Pancreas (tissue), 10 donors: ENCODE data around the gene ADAMTSL1. TPM values are rescaled to one million over a fixed set of nuclear protein-coding genes. Genes with fewer than 3 reads are reported as not detected.

Source experiments
- ATAC-seq, 4 donors: fragments of 200-7000 bp; cut with Tn5 transposase; one replicate each; pipeline versions ENCODE4 v1.8.0 to v1.9.1; 2020; ENCODE audit warnings: mild to moderate bottlenecking in 4 of 4, moderate library complexity in 4 of 4
- DNase-seq, 6 donors: peaks; one replicate each; pipeline ENCODE4 v3.0.0-alpha.2; 2020
- FAIRE-seq: peaks from 2 replicates; lab custom pipeline; 2012; peaks lifted over from hg19 to GRCh38; lab: Jason Lieb, UNC
- H3K27ac ChIP-seq, 4 donors: fragments of 200-600 bp; sonication (generic); 1 replicate in 3 of 4; 2 replicates in 1 of 4; pipeline versions ENCODE4 v1.5.0 to v1.8.0; 2020
- H3K27me3 ChIP-seq, 4 donors: fragments of 200-600 bp; one replicate each; pipeline ENCODE4 v1.8.0; 2021
- H3K36me3 ChIP-seq, 3 donors: fragments of 200-600 bp; sonication (generic) in 1 of 3; one replicate each; pipeline versions ENCODE4 v1.5.0 to v1.8.0; 2020 to 2021
- H3K4me1 ChIP-seq, 3 donors: fragments of 200-600 bp; one replicate each; pipeline ENCODE4 v1.8.0; 2021
- H3K4me3 ChIP-seq, 4 donors: fragments of 200-600 bp; sonication (generic) in 2 of 4; one replicate each; pipeline versions ENCODE4 v1.5.0 to v1.8.0; 2020 to 2021
- H3K9me3 ChIP-seq, 4 donors: fragments of 200-600 bp; one replicate each; pipeline ENCODE4 v1.8.0; 2021
- WGBS, 2 donors: extraction: QIAGEN DNeasy Blood & Tissue Kit; methylation state at CpG; one replicate each; pipeline ENCODE4 v1.1.7; 2013; 5-methylcytosine and 5-hydroxymethylcytosine counted together
- intact Hi-C, 3 donors: fragments of 100-400 bp; cut with DNase I; formaldehyde crosslinking; loops; one replicate each; pipeline versions ENCODE4 v1.11.1 to v1.14.2; 2022
- polyA plus RNA-seq, 2 donors: library from polyadenylated mRNA; stranded (reverse); fragments of 200-250 nt; gene quantifications; one replicate each; pipeline ENCODE4 v1.2.3, GENCODE V29; 2013
- total RNA-seq, 6 donors: library from RNA; stranded (reverse); fragmentation: NEBNext Ultra II Directional in 4 of 6; extraction: Animal tissue kit (Norgen Biotek cat#: 25700) in 4 of 6; gene quantifications; one replicate each; pipeline versions ENCODE4 v1.2.1 to v1.2.4, GENCODE V29; 2021 to 2023
- TF ChIP-seq, protein P1 (sequence below), 4 donors: fragments of 200-600 bp; sonication (generic) in 3 of 4; IDR thresholded peaks; one replicate each; pipeline versions ENCODE4 v1.5.0 to v1.8.0; 2021; ENCODE audit warnings: antibody characterized with exemption in 4 of 4
- donor health status: healthy with polysubstance abuse.
- donor health status: DM: no; HTN: no; CAD: no; lungs with moderate emphysema.
- donor health status: DM: no; HTN: no; CAD: no.
- donor health status: control.
- donor health status: control.
- donor health status: Bipolar disorder and iron deficiency.
- donor health status: DM: yes; HTN: yes; CAD: no.
- donor health status: DM: no; HTN: no; CAD: no.
- donor health status: DM: no; HTN: no; CAD: no.
- donor health status: DM: yes; HTN: yes; CAD: no.

The ADAMTSL1 gene
- total and polyA plus RNA-seq, 8 donors = 0.24 to 2.1 (median 0.67) TPM

DNA sequence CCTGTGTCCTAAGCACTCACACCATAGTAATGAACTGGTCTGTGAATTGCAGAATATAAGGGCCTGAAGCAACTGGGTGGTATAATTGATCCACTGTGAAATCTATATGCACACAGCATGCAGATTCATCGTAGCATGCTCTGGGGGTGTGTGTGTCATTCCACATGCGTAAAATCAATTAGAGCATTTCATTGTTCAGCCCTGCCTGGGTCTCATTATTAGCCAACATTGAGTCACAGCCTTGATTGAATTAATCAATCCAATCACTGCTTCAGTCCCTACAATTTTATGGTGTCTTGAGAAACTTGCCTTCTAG is 248.0 kb downstream of the ADAMTSL1 start:
- H3K27ac ChIP-seq = no peak overlapping the region
- intact Hi-C loops = no loop called here
- H3K4me3 ChIP-seq = no peak overlapping the region
- no peaks in the 10 kb centered on the region for H3K9me3 ChIP-seq
- H3K27me3 ChIP-seq = no peaks in the 10 kb centered on the region
- DNase-seq (no peak), FAIRE-seq (no peak), ATAC-seq (no peak)
- WGBS, 2 donors = 89 to 96% methylated on average over 2 of the region's 2 CpGs
- TF ChIP-seq, protein P1, sequence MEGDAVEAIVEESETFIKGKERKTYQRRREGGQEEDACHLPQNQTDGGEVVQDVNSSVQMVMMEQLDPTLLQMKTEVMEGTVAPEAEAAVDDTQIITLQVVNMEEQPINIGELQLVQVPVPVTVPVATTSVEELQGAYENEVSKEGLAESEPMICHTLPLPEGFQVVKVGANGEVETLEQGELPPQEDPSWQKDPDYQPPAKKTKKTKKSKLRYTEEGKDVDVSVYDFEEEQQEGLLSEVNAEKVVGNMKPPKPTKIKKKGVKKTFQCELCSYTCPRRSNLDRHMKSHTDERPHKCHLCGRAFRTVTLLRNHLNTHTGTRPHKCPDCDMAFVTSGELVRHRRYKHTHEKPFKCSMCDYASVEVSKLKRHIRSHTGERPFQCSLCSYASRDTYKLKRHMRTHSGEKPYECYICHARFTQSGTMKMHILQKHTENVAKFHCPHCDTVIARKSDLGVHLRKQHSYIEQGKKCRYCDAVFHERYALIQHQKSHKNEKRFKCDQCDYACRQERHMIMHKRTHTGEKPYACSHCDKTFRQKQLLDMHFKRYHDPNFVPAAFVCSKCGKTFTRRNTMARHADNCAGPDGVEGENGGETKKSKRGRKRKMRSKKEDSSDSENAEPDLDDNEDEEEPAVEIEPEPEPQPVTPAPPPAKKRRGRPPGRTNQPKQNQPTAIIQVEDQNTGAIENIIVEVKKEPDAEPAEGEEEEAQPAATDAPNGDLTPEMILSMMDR (IDR thresholded peaks at IDR 0.05) = no peak
- no peaks in the 10 kb centered on the region for H3K4me1 ChIP-seq
- no peaks in the 10 kb centered on the region for H3K36me3 ChIP-seq

DNA sequence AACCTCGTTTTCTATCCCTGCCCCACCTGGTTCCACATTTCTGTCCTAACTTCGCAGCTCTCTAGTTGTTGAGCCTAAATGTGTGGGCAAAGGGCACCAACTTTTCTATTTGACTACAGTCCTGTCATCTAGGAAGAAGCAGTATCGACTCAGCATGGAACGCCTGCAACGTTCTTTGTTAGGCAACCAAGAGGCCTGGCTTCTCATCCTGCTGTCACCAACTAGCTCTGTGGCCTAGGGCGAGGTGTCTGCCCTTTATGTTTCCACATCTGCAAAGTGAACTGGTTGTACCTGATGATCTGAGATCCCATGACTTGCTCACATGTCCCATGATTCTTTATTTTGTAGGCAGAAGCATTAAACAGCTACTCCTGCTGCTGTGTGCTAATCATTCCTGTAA is 248.9 kb downstream of the ADAMTSL1 start:
- FAIRE-seq = no peak

DNA sequence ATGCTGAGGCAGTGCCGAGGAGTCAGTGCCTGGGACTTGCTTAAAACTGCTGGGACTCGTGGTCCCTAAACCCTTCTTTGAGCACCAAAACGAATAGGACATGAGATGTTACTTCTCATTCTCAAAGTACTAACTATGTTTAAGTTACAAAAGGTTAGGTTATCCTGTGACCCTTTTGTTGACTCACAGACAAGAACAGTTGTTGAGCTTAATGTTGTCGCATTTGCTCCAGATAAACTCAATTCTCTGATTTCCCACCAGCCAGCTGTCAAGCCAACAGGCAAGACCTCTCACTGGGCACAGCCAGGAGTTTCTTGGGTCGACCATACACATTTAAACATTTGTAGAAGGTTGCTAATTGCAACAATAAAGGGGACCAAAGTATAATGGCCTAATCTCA is 249.4 kb downstream of the ADAMTSL1 start:
- WGBS, 2 donors = 59 to 65% methylated on average over 5 of the region's 5 CpGs
- Histone ChIP-seq H3K27ac (no peak overlapping the region), H3K4me3 (no peak overlapping the region), H3K9me3 (no peaks in the 10 kb centered on the region), H3K4me1 (no peaks in the 10 kb centered on the region), H3K36me3 (no peaks in the 10 kb centered on the region), H3K27me3 (no peaks in the 10 kb centered on the region)
- TF ChIP-seq, protein P1 (IDR thresholded peaks at IDR 0.05) = no peak
- FAIRE-seq = no peak
- no peak for DNase-seq
- intact Hi-C loops = no loop called here
- no peak for ATAC-seq

More for the DNA sequence above, 248.9 kb downstream of the ADAMTSL1 start:
- DNase-seq (no peak), ATAC-seq (no peak)
- no peaks in the 10 kb centered on the region for H3K27me3 ChIP-seq
- H3K4me3 ChIP-seq = no peak overlapping the region
- H3K4me1 ChIP-seq = no peaks in the 10 kb centered on the region
- no peaks in the 10 kb centered on the region for H3K36me3 ChIP-seq
- TF ChIP-seq, protein P1 (IDR thresholded peaks at IDR 0.05) = no peak
- no peak overlapping the region for H3K27ac ChIP-seq
- intact Hi-C loops = no loop called here
- no peaks in the 10 kb centered on the region for H3K9me3 ChIP-seq
- 81 to 90% methylated on average over 6 of the region's 6 CpGs for WGBS, 2 donors

DNA sequence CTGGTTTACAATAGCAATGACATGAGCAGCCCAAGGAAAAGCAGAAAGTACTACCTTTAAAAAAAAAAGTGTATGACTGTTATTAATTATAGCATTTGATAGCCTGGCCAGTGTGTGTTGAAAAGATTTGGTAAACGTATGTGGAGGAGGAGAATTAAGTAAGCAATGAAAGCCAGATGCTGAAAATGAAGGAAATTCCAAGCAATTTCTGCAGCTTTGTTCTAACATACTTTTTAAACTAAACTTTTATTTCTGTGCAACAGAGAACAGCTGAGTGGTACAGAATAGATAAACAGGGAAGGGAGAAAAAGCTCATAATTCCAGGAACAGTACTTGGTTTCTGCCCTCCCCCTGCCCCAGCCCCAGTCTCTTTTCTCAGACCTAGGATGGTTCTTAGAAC is 252.6 kb downstream of the ADAMTSL1 start:
- FAIRE-seq = no peak
- Histone ChIP-seq H3K4me3 (no peak overlapping the region), H3K27ac (no peak overlapping the region), H3K36me3 (no peaks in the 10 kb centered on the region), H3K4me1 (no peaks in the 10 kb centered on the region), H3K9me3 (no peaks in the 10 kb centered on the region), H3K27me3 (no peaks in the 10 kb centered on the region)
- DNase-seq = no peak
- 33 to 49% methylated on average over 1 of the region's 1 CpG for WGBS, 2 donors
- TF ChIP-seq, protein P1 (IDR thresholded peaks at IDR 0.05) = no peak
- intact Hi-C loops = no loop called here
- ATAC-seq = no peak

DNA sequence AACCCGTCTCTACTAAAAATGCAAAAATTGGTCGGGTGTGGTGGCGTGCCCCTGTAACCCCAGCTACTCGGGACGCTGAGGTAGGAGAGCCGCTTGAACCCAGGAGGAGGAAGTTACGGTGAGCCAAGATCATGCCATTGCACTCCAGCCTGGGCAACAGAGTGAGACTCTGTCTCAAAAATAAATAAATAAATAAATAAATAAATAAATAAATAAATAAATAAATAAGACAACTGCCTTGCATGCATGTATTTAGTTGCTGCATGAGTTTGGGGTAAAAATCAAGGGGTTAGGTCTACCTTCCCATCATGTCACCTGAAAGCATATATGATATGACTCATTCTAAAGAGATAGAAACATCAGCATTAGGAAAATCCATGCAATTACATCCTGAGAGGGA is 254.0 kb downstream of the ADAMTSL1 start:
- FAIRE-seq = no peak
- TF ChIP-seq, protein P1 (IDR thresholded peaks at IDR 0.05) = no peak
- Histone ChIP-seq H3K27me3 (no peaks in the 10 kb centered on the region), H3K9me3 (no peaks in the 10 kb centered on the region), H3K4me3 (no peak overlapping the region), H3K4me1 (no peaks in the 10 kb centered on the region), H3K27ac (no peak overlapping the region), H3K36me3 (no peaks in the 10 kb centered on the region)
- DNase-seq = no peak
- ATAC-seq = no peak
- WGBS, 2 donors = 91 to 98% methylated on average over 7 of the region's 7 CpGs
- intact Hi-C loops = no loop called here
